HG02938 (cell line): Measurements from ENCODE around the gene FBXO38.

Experiments used
- ATAC-seq: cut with Tn5 transposase; IDR thresholded peaks from one replicate; pipeline ENCODE4 v1.9.1; 2021; ENCODE audit warnings: mild to moderate bottlenecking, moderate library complexity; ENCODE audit not compliant: unreplicated experiment

The FBXO38 gene

GRCh38 chr5:148383564-148384379 is at the start of gene FBXO38:
FBXO38 (plus strand) TSS chr5:148383958; CDS start chr5:148394777, 10,819 bp downstream.
- ATAC-seq, result peak; percentile 99

GRCh38 chr5:148335259-148335658 is 48.5 kb upstream of the FBXO38 start, which contains the start of gene SPINK9:
SPINK9 (plus strand) TSS chr5:148335559; CDS start chr5:148335614, 55 bp downstream.
- no peak for ATAC-seq

- peak; percentile 64 for ATAC-seq
Measured at GRCh38 chr5:148336704-148337435, 46.9 kb upstream of the FBXO38 start.

- no peak for ATAC-seq
Measured at GRCh38 chr5:148342371-148343045, 41.2 kb upstream of the FBXO38 start.

- no peak for ATAC-seq
Measured at GRCh38 chr5:148343046-148343407, 40.7 kb upstream of the FBXO38 start.

GRCh38 chr5:148343603-148344487 is 39.9 kb upstream of the FBXO38 start:
- ATAC-seq, result no peak

GRCh38 chr5:148347706-148348105 is 36.1 kb upstream of the FBXO38 start:
- no peak for ATAC-seq

GRCh38 chr5:148352696-148353095 is 31.1 kb upstream of the FBXO38 start:
- ATAC-seq, result no peak

- no peak for ATAC-seq
Measured at GRCh38 chr5:148353634-148354033, 30.1 kb upstream of the FBXO38 start.

GRCh38 chr5:148364343-148364742 is 19.4 kb upstream of the FBXO38 start:
- ATAC-seq, result no peak

GRCh38 chr5:148368299-148368698 is 15.5 kb upstream of the FBXO38 start:
- no peak for ATAC-seq

- ATAC-seq, result no peak
Measured at GRCh38 chr5:148372166-148372725, 11.5 kb upstream of the FBXO38 start.

GRCh38 chr5:148372893-148373292 is 10.9 kb upstream of the FBXO38 start:
- ATAC-seq, result no peak

- ATAC-seq, result peak; percentile 81
Measured at GRCh38 chr5:148374690-148375360, 8.9 kb upstream of the FBXO38 start.

GRCh38 chr5:148376198-148376597 is 7.6 kb upstream of the FBXO38 start:
- ATAC-seq, result no peak

- no peak for ATAC-seq
Measured at GRCh38 chr5:148378670-148379069, 5.1 kb upstream of the FBXO38 start.

GRCh38 chr5:148379340-148379739 is 4.4 kb upstream of the FBXO38 start:
- ATAC-seq, result no peak

GRCh38 chr5:148381906-148382305 is 1.9 kb upstream of the FBXO38 start:
- ATAC-seq, result no peak

GRCh38 chr5:148382961-148383360 is 797 bp upstream of the FBXO38 start:
- ATAC-seq, result no peak

- peak; percentile 35 for ATAC-seq
Measured at GRCh38 chr5:148384380-148384737, 601 bp downstream of the FBXO38 start.
